NCI-H2227 treated with DMSO at 0.1 percent for 48 hours (cell line): ENCODE results near the gene PDK3.

ENCODE experiments used
- DNase-seq: peaks from one replicate; lab custom pipeline; 2025; lab: John Stamatoyannopoulos, UW

The PDK3 gene

GRCh38 chrX:24482823-24483415, 17.8 kb downstream of the PDK3 start:
- DNase-seq = no peak

GRCh38 chrX:24483596-24483995, 18.5 kb downstream of the PDK3 start:
- DNase-seq = no peak

- peak; percentile 33 for DNase-seq
These were observed 20.2 kb downstream of the PDK3 start for GRCh38 chrX:24485323-24485722.

- DNase-seq = no peak
These were observed 21.0 kb downstream of the PDK3 start for GRCh38 chrX:24485976-24486680.

DNA sequence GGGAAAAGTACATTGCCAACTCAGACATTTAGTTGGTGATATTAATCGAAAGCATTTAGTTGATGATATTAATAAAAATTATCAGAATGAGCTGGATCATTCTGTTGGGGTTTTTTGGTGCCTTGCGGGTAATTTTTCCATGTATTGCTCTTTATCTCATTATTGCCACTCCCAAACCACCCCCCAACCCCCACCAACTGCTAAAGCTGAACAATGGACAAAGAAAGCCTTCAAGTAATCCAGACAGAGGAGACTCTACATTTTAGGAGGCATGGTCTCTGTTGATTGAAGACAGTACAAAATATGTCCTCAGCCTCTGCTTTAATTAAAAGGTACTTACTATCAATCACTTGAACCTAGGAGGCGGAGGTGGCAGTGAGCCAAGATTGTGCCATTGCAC, 22.5 kb downstream of the PDK3 start:
- DNase-seq = no peak

DNA sequence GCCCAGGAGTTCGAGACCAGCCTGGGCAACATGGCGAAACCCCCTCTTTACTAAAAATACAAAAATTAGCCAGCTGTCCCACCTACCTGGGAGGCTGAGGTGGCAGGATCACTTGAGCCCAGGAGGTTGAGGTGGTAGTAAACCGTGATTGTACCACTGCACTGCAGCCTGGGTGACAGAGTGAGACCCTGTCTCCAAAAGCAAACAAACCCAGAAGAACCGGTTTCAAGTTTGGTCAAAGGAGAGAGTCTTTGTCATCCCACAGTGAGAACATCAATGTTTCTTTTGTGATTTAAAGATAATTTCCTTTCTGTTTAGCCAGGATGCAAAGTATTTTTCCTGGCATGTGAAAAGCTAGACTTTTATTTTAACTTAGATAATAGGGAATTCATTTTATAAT, 26.7 kb downstream of the PDK3 start:
- no peak for DNase-seq

DNA sequence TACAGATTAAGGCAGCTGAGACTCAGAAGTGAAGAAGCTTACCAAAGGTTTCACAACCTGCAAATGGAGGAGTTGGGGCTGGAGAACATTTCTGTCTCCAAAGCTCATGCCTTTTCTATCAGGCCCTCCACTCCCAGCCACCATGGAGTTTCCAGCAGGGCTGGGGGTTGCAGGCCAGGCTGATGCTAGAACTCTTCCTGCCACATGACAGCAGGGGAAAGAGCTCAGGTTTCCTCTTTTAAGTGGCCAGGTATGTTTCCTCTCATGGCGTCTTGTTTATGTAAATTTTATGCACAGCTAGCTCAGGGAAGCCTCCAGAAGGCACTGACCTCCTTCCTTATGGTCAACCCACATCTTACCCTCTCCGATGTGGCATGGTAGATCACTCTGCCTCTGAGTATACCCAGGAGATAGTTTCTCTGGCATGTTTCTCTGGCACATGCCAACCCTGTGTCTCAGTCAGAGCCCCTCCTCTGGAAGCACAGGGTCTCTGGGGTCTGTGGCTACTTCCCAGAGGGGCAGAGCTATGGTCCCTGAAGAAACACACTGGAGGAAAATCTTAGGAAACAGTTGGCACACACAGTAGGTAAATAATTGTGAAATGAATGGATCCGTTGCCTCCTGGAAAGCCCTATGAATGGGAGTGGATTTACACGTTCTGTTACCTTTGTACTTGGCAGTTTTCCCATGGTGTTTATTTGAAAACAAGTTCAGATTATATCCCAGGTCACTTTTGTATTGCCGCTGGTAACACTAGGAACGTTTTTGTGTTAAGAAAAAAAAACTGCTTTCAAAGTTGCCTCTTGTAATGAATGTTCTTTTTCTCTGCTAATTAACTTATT, 28.9 kb downstream of the PDK3 start:
- DNase-seq = no peak

DNA sequence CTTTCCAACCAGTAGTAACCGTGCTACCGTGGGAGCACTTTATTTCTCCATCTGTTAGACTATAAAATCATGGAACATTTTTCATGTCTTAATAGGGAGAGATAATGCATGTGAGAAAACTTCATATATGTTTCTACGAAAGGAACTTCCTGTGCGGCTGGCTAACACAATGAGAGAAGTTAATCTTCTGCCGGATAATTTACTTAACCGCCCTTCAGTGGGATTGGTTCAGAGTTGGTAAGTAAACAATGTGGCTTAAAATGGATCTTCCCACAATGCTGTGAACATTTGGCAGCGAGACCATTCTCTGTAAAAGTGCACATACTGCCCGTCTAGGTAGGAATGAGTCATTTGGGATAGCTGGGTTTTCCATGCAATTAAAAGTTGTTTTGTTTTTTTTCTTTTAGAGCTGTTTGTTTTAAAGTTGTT, 29.6 kb downstream of the PDK3 start:
- DNase-seq = no peak

- no peak for DNase-seq
These were observed 30.6 kb downstream of the PDK3 start for GRCh38 chrX:24495700-24496099.

- DNase-seq = no peak
These were observed 33.1 kb downstream of the PDK3 start for GRCh38 chrX:24498181-24498580.

GRCh38 chrX:24498975-24499374, 33.9 kb downstream of the PDK3 start:
- peak; percentile 46 for DNase-seq

- DNase-seq = no peak
These were observed 41.0 kb downstream of the PDK3 start for GRCh38 chrX:24506082-24506481.

- no peak for DNase-seq
These were observed 43.3 kb downstream of the PDK3 start for GRCh38 chrX:24508375-24508774.

DNA sequence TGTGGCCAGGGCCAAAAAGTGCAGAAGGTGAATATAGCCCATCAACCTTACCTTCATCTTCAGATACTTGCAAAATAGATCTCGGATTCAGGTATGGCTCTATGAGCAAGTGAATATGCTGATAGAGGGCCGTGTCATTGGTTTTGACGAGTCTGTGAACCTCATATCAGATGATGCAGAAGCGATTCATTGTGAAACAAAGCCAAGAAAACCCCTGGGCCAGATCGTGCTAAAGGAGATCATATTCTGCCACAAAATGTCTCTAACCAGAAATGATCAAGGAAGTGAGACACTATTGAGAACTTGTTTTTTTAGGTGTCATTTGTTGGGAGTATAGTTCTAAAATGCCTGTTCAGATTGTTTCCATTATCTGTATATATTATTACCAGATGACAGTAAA, 48.3 kb downstream of the PDK3 start:
- no peak for DNase-seq

GRCh38 chrX:24515447-24515846, 50.4 kb downstream of the PDK3 start:
- DNase-seq = peak; percentile 40

DNA sequence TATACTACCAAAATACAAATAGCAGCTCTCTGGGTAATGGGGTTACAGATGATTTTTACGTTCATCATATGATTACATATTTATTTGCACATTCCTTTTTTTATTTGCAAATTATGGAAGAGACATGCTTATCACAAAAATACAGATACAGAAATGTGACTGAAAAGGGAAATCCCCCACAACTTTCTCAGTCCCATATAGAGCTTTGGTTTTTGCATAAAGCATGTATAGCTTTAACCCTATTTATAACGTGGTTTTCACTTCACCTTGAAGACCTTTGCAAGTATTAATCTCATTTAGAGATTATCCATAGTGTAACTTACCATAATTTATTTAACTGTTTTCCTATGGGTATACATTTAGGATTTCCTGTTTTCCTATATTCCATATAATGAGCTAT, 55.4 kb downstream of the PDK3 start:
- DNase-seq = no peak

GRCh38 chrX:24525455-24525854, 60.4 kb downstream of the PDK3 start:
- DNase-seq = no peak

GRCh38 chrX:24526616-24527015, 61.5 kb downstream of the PDK3 start:
- DNase-seq = no peak

GRCh38 chrX:24528605-24529004, 63.5 kb downstream of the PDK3 start:
- no peak for DNase-seq

DNA sequence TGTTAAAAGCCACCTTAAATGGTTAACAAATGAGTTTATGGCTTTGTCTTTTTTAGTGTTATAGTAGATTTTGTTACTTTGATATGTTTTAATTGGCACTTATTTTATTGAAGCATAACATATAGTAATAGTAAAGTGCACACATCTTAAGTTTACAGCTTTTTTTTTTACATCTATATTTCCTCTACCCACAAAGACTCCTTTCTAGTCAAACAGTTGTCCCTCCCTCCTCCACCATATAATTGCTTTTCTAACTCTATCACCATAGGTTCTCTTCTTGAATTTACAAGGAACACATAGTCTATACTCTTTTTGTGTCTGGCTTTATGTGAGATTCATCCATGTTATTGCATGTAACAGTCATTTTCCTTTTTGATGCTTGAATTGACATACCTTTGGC, 71.5 kb downstream of the PDK3 start:
- no peak for DNase-seq

GRCh38 chrX:24542756-24543155, 77.7 kb downstream of the PDK3 start:
- no peak for DNase-seq

DNA sequence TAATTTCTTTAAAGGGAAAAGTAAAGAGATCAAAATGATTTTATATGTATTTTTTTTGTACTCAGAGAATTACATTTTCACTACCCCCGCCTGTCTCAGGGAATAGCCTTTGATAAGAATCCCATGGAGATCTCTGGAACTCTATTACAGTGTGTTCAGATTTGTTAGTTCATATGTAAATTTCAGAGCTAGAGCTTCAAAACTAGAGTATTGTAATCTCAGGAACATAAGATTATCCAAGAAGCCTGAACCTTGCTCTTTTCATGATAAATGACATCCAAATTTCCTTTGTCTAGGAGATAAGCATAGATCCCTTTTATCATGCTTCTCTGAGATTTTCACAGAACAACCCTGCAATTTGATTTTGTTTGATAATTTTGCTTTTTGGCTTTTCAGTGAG, 82.9 kb downstream of the PDK3 start:
- no peak for DNase-seq

GRCh38 chrX:24550166-24550565, 85.1 kb downstream of the PDK3 start:
- no peak for DNase-seq
